Stimulated activated CD8-positive, alpha-beta memory T cell treated with anti-CD3 and anti-CD28 coated beads, Interleukin-12 subunit alpha, Interleukin-12 subunit beta, amount 100 ng/mL, for 4 hours (primary cell): ENCODE results near the gene GALNT2.

ENCODE experiments used
- DNase-seq: peaks from one replicate; pipeline ENCODE4 v3.0.0-alpha.2; 2020; ENCODE audit warnings: low read depth

The GALNT2 gene

GRCh38 chr1:230237009-230237370, 170.0 kb downstream of the GALNT2 start:
- no peak for DNase-seq

- no peak for DNase-seq
These were observed 170.8 kb downstream of the GALNT2 start for GRCh38 chr1:230237805-230238204.

- no peak for DNase-seq
These were observed 173.5 kb downstream of the GALNT2 start for GRCh38 chr1:230240446-230241086.

- no peak for DNase-seq
These were observed 175.3 kb downstream of the GALNT2 start for GRCh38 chr1:230242326-230242725.

GRCh38 chr1:230243146-230243545, 176.1 kb downstream of the GALNT2 start:
- DNase-seq, result no peak

GRCh38 chr1:230243583-230244353, 176.7 kb downstream of the GALNT2 start:
- no peak for DNase-seq

GRCh38 chr1:230246551-230246950, 179.5 kb downstream of the GALNT2 start:
- no peak for DNase-seq

GRCh38 chr1:230248016-230248888, 181.2 kb downstream of the GALNT2 start:
- no peak for DNase-seq

GRCh38 chr1:230248889-230249270, 181.8 kb downstream of the GALNT2 start:
- no peak for DNase-seq

GRCh38 chr1:230249695-230250480, 182.8 kb downstream of the GALNT2 start:
- no peak for DNase-seq

- DNase-seq, result no peak
These were observed 183.6 kb downstream of the GALNT2 start for GRCh38 chr1:230250666-230251065.

GRCh38 chr1:230251644-230252191, 184.7 kb downstream of the GALNT2 start:
- no peak for DNase-seq

GRCh38 chr1:230253150-230253549, 186.1 kb downstream of the GALNT2 start:
- DNase-seq, result no peak

- no peak for DNase-seq
These were observed 187.2 kb downstream of the GALNT2 start for GRCh38 chr1:230254265-230254664.

- no peak for DNase-seq
These were observed 188.1 kb downstream of the GALNT2 start for GRCh38 chr1:230255116-230255515.

- DNase-seq, result no peak
These were observed 189.0 kb downstream of the GALNT2 start for GRCh38 chr1:230255991-230256390.

GRCh38 chr1:230256896-230257295, 189.9 kb downstream of the GALNT2 start:
- DNase-seq, result no peak

- no peak for DNase-seq
These were observed 192.6 kb downstream of the GALNT2 start for GRCh38 chr1:230259621-230260020.

GRCh38 chr1:230260831-230261230, 193.8 kb downstream of the GALNT2 start:
- no peak for DNase-seq

GRCh38 chr1:230261928-230262650, 195.1 kb downstream of the GALNT2 start:
- no peak for DNase-seq
